HG02571 (cell line): ENCODE results near the gene KRT33B.

Source experiments
- ATAC-seq: cut with Tn5 transposase; IDR thresholded peaks from one replicate; pipeline ENCODE4 v1.9.1; 2021; ENCODE audit warnings: mild to moderate bottlenecking, moderate library complexity; ENCODE audit not compliant: unreplicated experiment

Gene KRT33B

DNA sequence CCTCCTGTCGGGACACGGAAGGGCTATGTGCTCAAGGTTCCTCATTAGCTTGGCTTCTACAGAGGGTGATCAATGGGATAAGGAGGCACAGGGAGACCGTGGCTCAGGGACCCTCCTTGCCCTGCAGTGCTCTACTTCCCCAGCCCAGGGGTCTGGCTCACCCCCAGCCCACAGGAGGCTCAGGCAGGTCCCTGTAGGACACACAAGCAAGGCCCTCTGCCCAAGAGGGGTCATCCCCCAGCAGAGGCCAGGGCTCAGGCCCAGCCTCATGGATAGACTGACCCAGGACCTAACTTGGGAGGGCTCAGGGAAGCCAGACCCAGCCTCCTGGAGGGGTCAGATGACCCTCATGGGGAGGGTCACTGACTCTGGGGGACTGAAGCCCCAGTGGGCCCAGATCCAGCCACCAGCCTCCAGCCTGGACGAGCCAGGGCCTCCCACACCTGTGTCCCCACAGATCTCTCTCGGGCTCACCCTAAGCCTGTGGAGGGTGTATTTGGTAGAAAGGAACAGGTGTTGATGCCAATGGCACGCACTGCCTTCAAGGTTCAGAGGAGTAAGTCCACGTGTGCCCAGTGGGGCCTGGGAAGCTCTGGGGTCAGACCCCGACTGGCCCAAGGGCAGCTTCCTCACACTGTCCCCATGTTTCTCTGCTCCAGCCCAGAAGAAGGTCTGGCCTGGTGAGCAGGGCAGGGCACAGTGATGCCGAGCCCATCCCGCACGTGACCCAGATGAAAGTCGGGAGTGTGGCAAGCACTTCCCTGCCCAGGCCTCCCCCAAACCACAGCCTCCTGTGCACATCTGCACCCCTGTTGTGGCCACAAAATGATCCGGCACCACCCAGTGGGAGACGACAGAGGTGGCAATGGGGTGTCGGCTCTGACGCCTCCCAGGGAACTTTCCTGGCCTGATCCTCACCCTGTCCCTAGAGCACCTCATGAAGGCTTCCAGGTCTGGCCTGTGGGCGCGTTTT, 43.2 kb downstream of the KRT33B start:
- no peak for ATAC-seq

DNA sequence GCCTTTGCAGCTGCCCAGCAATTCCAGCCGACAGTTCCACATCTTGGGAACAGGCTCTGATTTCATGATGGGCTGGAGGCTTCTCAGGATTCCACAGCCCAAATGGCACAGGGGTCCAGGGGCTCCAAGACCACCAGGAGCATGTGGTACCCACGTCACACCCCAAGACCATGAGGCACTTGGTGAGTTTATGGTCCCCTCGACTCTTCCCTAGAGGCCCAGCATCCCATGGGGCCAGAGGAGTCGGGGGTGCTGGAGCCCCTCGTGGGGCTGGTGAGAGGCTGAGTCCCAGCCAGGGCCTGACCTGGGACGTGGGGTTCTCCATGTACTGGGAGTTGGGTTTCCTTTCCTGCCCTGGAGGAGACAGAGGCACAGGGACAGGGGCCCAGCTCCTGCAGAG, 44.0 kb downstream of the KRT33B start:
- no peak for ATAC-seq

DNA sequence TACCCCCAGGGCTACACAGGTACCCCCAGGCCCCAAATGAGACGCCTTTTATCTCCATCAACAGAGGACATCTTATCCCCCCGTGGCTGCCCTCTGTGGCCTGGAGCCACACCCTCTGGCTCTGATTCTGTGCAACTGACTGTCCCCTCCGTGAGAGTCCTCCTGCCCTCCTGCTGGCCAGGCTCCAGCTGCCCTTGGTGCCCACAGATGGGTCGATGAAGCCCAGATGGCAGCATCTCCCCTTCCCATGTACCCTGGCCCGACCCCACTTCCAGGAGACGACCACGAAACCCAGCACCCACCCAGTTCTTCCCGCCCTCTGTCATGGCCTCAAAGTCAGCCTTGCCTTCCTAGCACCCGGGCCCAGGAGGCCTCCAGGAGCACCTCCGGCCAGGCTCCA, 44.5 kb downstream of the KRT33B start:
- no peak for ATAC-seq

DNA sequence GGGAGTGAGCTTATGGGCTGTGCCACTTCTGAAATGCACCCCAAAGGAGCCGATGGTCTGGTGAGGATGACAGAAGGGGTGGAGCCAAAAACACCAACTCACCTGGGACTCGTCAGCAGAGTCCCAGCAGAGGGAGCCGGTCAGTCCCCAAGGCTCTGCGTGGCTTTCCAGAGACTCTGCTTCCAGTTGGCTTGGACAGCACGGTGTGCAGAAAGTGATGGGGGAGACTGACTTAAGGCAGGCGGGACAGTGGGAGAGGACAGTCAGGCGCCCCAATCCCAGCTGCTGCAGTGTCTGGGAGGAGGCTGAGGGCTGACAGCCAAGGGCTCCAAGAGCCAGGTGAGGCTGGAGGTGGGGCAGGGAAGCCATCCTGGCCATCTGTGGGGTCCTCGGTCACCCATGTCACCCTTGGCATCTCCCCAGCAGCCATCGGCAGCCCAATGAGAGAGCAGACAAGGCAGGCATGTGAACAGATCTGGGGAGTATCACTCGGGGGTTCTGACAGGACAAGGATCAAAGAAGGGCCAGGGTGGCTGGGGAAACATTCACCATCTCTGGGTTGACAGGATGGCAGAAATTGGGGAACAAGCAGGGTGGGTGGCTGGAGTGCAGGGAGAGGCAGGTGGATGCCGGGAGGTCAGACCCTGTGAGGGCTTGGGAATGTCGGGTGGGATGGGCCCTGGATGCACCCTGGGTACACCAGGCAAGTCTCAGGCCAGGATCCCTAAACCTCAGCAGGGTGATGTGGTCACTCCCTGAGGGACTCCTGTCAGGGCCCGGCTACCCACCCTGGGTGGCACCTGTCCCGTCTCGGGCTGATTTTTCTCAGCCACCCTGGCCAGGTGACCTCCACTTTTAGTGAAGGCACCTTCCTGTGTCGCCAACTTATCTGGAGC, 45.2 kb downstream of the KRT33B start:
- ATAC-seq: no peak

DNA sequence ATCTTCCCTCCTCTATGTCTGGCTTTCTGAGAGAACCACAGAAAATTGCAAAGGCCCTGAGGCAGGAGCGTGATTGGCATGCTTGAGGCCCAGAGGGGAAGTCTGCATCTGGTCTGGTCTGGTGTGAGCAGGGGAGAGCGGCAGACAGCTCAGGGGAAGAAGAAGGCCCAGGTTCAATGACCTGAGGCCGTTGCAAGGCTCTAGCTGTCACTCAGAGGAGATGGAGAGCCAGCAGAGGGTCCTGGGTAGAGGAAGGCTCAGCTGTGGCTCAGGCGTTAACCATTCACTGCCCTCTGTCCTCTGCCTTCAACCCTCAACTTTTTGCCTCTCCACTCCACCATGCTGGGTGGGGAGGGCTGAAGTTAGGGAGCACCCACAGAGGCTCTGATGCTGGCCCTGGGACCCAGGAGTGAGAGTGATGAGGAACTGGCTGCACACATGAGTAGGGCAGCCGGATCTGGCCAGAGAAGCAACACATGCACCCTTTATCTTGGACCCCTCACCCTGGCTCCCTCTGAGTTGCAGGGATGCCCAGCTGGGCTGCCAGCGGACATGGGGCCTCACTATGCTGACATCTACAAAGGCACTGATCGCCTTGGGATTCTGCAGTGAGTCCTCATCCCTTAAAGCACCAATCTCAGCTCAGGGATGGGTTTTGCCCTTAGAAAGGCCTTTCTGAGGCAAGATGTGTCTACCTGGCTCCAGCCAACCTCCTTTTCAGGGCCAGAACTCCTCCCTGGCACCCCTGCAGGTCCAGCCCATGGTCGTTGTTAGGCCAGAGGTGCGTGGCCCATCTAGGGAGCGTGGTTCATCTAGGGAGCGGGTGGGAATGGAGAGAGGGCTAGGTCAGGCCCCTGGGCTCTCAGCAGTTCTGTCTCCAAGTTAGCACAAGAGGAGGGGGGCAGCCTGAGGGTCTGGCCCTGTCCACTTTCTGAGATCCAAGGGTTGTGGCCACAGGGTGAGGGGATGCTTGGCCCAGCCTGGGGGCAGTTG, 46.4 kb downstream of the KRT33B start:
- no peak for ATAC-seq

DNA sequence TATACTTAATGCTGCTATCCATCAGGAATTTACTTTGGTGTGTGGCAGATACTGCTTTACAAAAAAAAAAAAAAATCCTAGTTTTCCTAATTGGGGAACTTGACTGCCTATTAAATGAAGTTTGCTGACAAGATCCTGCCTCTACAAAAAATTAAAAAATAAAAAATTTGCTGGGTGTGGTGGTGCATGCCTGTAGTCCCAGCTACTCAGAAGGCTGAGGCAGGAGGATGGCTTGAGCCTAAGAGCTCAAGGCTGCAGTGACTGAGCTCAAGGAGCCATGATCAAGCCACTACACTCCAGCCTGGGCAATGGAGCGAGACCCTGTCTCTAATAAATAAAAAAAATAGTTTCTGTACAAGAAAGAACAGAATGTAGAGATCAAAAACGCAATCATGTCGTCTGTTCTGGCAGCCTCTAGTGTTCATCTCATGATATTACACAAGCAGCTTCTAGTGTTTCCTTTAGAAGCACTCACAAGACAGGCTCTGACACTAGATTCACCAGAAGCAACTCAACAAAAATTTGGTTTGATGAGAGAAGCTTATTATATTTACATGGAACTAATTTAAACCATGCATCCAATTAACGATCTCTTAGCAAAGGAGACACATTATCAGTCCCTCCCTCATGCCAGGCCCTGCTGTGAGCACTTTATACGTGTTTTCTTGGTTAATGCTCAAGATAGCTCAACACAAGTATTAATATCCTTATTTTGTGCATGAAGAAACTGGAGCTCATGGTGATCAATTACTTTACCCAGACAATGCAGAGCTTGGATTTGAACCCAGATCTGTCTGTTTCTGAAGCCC, 47.3 kb downstream of the KRT33B start:
- no peak for ATAC-seq

DNA sequence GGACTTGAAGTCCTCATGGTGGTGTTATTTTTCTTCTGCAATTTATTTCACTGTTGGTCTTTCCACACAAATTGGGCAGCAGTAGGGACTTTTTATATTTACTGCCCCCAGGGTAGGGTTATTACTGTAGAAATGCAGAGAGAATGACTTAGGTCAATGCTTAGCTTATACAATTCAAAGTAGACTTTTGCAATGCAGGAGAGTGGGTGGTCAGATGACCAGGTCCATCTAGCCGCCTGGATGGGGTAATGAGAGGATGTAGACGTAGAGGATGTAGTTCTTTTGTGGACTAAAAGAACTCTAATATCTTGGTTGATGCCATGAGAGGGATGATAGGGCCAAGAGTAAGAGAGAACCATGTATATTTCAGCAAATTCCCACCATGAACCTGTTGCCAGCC, 51.4 kb downstream of the KRT33B start:
- no peak for ATAC-seq

DNA sequence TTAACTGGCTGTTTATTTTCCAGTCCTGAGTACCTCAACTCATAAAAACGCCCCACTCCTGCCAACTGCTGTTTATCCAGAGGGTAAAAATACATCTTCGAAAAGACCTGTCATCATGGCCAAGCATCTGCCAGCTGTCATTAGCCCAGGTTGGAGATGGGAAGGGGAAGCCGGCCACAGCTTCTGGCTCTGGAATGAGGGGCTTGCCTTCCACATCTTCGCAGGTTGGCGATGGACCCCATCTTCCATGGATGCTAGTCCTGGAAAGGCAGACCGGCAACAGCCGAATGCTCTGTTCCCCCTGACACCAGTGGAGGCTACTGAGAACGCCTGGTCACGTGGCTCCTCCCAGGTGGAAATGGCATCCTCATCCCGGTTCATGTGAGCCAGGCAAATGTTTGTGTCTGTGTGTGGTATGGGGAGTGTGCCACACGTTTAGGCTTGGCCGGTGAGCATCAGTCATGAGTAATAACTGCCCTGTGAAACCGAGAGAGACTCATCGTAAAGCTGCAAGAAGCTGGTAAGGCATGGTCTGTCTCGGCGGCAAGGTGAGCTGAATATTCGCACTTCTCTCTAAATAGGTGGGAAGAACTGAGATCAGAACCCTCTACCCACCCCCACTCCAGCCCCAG, 53.7 kb downstream of the KRT33B start:
- ATAC-seq: no peak

DNA sequence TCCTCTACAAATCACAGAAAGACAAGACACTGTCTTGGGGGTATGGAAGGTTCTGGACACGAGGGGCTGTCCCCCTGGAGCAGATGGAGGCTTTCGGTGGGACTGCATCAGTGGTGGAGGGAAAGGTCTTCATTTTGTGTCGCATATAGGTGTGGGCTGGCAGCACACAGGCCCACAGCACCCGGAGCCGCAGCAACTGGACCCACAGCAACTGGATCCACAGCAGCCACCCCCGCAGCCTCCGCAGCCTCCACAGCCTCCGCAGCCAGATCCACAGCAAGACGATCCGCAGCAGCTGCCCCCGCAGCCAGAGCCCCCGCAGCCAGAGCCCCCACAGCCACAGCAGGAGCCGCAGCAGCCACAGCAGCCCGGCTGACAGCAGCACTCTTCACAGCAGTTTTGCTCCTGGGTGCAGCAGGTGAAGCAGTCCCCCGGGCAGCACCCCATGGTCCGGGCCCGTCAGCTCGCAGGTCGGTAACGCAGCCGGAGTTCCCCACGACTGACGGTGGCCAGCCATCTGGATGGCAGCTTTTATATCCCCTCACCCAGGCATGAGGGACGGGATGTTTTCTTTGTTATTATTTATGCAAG, 54.3 kb downstream of the KRT33B start, which contains the start of gene KRTAP17-1:
TSS of gene KRTAP17-1 (minus strand) at position 507 of the 591 bp plus-strand sequence. CDS start at position 447, 60 bp downstream.
- ATAC-seq: no peak
